Measurements from ENCODE around the gene SETD6.

Gene SETD6

DNA sequence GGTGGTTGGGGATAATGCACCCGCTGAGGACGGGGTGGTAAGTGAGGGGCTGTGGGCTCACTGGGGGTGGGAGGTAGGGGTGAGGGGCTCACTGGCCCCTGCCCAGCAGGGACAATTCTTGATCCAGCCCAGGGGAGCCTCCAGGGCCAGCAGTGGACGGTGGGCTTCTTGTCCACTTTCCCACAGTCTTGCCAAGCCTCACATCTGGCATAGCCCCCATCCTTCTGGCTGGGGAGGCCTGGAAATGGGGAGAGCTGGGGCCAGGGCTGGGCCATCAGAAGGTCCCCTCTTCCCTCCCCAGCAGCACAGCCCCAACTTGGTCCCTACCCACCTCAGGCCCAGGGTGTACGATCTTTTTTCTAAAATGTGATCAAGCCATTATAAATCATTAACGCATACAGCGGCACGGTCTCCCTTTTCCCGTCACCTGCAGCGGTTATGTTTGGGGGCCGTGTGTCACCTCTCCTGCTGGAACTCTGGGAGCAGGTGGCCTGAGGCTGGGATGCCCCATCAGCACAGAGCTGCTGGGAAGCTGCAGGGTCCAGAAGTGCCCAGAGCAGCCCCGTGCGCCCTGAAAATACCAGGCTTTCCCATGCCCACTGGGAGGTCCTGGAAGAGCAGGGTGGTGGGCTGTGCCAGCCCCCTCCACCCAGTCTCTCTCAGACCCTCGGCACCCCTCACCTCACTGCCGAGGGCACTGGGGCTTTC is 7.2 kb upstream of the SETD6 start:
- no peak for DNase-seq (ENCODE audit: low read depth in 2 of 2)

- no peak for DNase-seq (ENCODE audit: low read depth in 2 of 2)
Observed at GRCh38 chr16:58508671-58509251, 6.6 kb upstream of the SETD6 start.

DNA sequence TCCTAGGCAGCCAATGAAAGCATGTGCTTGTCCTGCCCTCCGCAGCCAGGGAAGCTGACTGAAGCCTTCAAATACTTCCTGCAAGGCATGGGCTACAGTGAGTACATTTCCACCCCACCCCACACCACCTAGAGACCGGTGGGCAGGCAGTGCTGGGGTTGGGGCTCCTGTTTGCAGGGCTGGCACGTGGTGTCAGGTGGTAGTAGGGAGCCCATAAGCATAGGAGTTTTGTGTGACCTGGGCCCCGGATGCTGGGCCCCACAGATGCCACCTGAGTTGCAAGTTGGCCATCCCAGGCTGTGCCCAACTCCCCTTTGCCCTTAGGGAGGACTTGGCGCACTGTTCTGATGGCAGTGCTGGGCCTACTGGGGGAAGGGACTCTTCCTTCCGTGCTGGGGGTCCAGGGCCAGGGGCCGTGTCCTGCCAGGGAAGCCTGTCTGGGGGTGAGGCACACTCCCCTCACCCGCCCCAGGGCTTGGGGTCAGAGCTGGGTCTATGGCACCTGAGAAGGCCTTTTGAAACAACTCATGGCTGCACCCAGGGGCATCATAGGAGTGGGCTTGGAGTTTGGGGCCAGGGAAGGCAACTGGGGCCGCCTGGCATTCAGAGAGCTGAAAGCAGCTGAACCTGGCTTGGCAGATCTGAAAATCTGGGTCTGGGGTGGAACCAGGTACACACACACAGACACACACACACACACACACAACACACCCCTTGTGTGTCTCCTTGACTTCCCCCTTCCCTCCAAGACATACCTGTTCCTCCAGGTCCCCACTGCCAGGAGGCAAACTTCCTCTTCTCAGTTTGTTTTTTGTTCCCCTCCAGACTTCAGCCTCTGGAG is 5.8 kb upstream of the SETD6 start:
- DNase-seq (ENCODE audit: low read depth in 2 of 2) = no peak

GRCh38 chr16:58510097-58510775 is 5.1 kb upstream of the SETD6 start:
- DNase-seq (ENCODE audit: low read depth in 2 of 2) = no peak

DNA sequence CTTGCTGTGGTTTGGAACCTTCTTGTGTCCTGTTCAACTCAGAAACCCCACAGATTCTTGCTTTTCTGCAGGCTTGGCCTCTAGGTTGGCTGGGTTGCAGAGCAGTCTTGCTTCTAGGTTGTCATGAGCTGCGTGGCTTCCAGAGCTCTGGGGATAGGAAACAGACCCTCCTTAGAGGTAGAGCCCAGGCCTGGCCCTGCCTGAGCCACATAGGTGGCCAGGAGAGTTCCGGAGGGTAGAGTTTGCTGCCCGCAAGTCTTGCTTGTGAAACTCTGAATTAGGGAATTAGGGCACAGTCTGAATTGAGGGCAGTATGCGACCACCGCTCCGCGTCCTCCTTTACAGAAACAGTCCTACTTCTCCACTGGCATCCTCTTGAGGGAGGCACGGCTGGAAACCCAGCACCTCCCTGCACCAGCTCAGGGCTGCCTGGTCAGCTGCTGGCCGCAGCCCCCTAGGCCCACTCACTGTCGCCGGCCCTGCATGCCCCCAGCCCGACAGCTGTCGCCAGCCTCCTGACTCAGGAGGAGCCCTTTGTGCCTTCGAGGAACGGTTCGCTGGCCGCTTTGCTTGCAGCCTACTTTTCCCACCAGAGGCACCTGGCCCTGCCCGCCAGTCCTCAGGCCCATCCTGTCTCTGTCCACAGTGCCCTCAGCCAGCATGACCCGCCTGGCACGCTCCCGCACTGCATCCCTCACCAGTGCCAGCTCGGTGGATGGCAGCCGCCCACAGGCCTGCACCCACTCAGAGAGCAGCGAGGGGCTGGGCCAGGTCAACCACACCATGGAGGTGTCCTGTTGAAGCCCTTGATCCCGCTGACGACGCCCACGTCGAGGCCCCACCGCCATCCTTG is 4.3 kb upstream of the SETD6 start:
- no peak for DNase-seq (ENCODE audit: low read depth in 2 of 2)

- DNase-seq (ENCODE audit: low read depth in 2 of 2) = peak; percentile 81 to 91
Observed at GRCh38 chr16:58511933-58512815, 3.1 kb upstream of the SETD6 start.

DNA sequence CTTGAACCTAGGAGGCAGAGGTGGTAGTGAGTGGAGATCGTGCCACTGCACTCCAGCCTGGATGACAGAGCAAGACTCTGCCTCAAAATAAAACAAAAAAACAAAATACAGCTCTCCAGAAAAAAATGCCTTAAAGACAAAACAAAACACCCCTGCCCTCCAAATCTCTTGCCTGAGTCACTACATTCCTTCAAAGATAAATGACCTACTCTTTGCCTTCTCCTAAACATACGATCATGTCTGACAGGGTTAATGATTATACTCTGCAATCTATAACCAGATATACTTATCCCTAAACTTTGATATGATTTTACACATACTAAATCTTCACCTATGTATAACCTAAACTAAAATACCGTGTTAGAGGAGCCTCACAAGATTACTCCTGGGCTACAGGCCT is 1.4 kb upstream of the SETD6 start:
- no peak for DNase-seq (ENCODE audit: low read depth in 2 of 2)

GRCh38 chr16:58515871-58516767 is 802 bp downstream of the SETD6 start:
- DNase-seq (ENCODE audit: low read depth in 2 of 2) = no peak

DNA sequence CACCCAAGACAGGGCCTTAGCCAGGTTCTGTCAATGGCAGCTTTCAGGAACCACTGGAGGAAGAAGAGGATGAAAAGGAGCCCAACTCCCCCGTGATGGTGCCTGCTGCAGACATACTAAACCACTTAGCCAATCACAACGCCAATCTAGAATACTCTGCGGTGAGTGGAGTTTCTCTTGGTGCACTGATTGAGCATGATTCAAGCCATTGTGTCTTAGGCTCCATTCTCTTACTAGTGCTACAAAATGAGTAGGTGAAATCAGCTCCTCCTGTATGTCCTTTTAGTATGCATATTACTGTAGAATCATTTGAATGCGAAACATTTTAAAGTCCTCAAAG is 1.4 kb downstream of the SETD6 start:
- DNase-seq (ENCODE audit: low read depth in 2 of 2) = no peak

DNA sequence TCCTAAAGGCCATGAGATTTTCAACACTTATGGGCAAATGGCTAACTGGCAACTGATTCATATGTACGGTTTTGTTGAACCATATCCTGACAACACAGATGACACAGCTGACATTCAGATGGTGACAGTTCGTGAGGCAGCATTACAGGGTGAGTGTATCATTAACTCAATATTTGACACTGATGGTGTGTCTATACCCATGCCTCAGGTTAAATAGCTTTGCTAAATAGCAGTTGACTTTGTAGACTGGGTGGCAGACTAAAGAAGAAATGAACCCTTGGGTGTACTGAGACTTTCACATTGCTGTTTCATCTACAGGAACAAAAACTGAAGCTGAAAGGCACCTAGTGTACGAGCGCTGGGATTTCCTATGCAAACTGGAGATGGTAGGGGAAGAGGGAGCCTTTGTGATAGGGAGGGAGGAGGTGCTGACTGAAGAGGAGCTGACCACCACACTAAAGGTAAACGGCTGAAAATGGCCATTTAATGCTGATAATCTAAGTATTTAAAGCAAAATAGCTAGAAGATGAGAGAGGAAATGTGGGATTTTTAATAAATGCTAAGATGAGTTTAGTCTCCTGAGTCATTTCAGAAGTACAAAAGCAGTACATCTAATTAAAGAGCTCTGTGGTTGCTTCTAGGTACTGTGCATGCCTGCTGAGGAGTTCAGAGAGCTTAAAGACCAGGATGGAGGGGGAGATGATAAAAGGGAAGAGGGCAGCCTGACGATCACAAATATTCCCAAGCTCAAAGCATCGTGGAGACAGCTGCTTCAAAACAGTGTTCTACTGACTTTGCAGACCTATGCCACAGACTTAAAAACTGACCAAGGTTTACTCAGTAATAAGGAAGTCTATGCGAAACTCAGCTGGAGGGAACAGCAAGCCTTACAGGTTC is 3.0 kb downstream of the SETD6 start:
- no peak for DNase-seq (ENCODE audit: low read depth in 2 of 2)

- no peak for DNase-seq (ENCODE audit: low read depth in 2 of 2)
Observed at GRCh38 chr16:58518980-58519368, 3.7 kb downstream of the SETD6 start.

GRCh38 chr16:58519707-58520106 is 4.4 kb downstream of the SETD6 start:
- DNase-seq (ENCODE audit: low read depth in 2 of 2) = no peak

GRCh38 chr16:58530179-58530578 is 14.9 kb downstream of the SETD6 start:
- DNase-seq (ENCODE audit: low read depth in 2 of 2) = no peak

GRCh38 chr16:58532414-58532813 is 17.1 kb downstream of the SETD6 start:
- no peak for DNase-seq (ENCODE audit: low read depth in 2 of 2)

DNA sequence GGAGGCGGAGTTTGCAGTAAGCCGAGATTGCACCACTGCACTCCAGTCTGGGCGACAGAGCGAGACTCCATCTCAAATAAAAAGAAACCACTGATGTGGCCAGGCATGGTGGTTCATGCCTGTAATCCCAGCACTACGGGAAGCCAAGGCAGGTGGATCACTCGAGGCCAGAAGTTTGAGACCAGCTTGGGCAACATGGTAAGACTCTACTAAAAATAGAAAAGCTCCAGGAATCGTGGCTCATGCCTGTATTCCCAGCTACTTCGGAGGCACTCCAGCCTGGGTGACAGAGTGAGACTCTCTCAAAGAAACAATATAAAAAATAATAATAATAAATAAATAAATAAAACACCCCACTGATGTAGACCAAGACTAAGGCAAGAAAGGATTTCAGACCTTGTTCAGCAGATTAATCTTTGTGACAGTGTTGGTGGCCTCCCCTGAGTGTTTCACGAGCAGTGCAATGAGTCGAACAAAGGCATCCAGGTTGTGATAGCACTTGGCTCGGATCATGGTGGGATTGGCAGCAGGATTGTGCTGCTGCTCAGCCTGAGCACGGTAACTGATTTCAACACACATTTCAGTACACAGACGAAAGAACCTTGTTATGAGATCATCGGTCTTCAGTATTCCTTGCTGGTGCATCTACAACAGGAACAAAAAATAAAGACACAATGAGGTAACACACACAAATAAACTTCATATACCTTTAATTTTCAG is 18.6 kb downstream of the SETD6 start:
- no peak for DNase-seq (ENCODE audit: low read depth in 2 of 2)

GRCh38 chr16:58535100-58535499 is 19.8 kb downstream of the SETD6 start:
- no peak for DNase-seq (ENCODE audit: low read depth in 2 of 2)

GRCh38 chr16:58536278-58536677 is 21.0 kb downstream of the SETD6 start:
- no peak for DNase-seq (ENCODE audit: low read depth in 2 of 2)
